ENCODE data around the gene BCDIN3D. TPM values are rescaled to one million over a fixed set of nuclear protein-coding genes. Genes with fewer than 3 reads are reported as not detected.

The BCDIN3D gene
- total and polyA plus RNA-seq, 10 of the 15 experiments (the other 5 are each of a cell fraction or from before 2014, with no cell fraction given), result 3.7 to 7.2 (median 6.4) TPM

GRCh38 chr12:49823350-49823749 is 19.6 kb downstream of the BCDIN3D start (continued):
- peak; percentile 72 for TF ChIP-seq PKNOX1 (IDR thresholded peaks at IDR 0.05)

- Histone ChIP-seq H3K4me1 (ENCODE audit: control insufficient read depth, insufficient read depth, low read length) (peaks cover 29% of the 10 kb centered on the region), H3K9me3 (replicated peaks; ENCODE audit: control insufficient read depth, insufficient read depth, low read length) (no peaks in the 10 kb centered on the region), H3K4me3 (peak overlapping the region; percentile 8; the same call in 1 of the 2 replicates), H3K27me3 (replicated peaks in 1 of 2; ENCODE audit: control insufficient read depth in 2 of 2, insufficient read depth in 2 of 2, low read length in 1 of 2) (no peaks in the 10 kb centered on the region), H3K79me2 (ENCODE audit: control insufficient read depth, insufficient read depth, low read length) (peaks cover 14% of the 10 kb centered on the region), H3K36me3 (ENCODE audit: control insufficient read depth in 2 of 2, insufficient read depth in 2 of 2, low read length in 1 of 2) (no peaks in the 10 kb centered on the region; a peak in 1 of 4 replicates), H3K4me2 (ENCODE audit: control insufficient read depth, insufficient read depth) (peak overlapping the region; percentile 26), H3K27ac (ENCODE audit: control insufficient read depth, insufficient read depth) (peak overlapping the region; percentile 69), H4K20me1 (ENCODE audit: control insufficient read depth, insufficient read depth) (0 out of 2 replicates have a peak, but pooled peaks cover under 1% of the 10 kb centered on the region), H2AFZ (ENCODE audit: control insufficient read depth, low read depth, low read length) (no peak overlapping the region; the same call in 1 of the 2 replicates), H3K9ac (ENCODE audit: control insufficient read depth, insufficient read depth, low read length) (no peak overlapping the region)
- no peak for ATAC-seq
- POLR2A ChIA-PET, result interaction anchor here (1.0 to 1.9 kb wide), 3 partner anchors 11 to 80 kb away, joined by 3 to 5 read pairs (median 5); partner anchors contain the start of gene TMBIM6
- WGBS (ENCODE audit: insufficient coverage, insufficient replicate concordance, low lambda C conversion rate, missing lambda C conversion rate), result 90% methylated on average over 10 of the region's 10 CpGs
- SMC1A ChIA-PET (ENCODE audit: uncharacterized antibody, unreplicated experiment), result interaction anchor here (0.7 to 1.2 kb wide), 3 partner anchors 15 to 130 kb away, joined by 3 read pairs; no protein-coding TSS in a partner anchor
- intact Hi-C loops (cut with micrococcal nuclease; ENCODE audit: unreplicated experiment) (no loop called here), in situ Hi-C loops (cut with MboI) (no loop called here)
- no TSS peak for BruUV-seq (replicated peaks)
- CTCF ChIA-PET, result interaction anchor here (1.2 to 2.0 kb wide), 4 partner anchors 9 to 80 kb away, joined by 4 to 6 read pairs (median 5); partner anchors contain the start of gene TMBIM6
- FAIRE-seq, result no peak
- RAD21 ChIA-PET (ENCODE audit: unreplicated experiment), result interaction anchor here (0.6 to 1.1 kb wide), 2 partner anchors 9 to 19 kb away, joined by 3 to 6 read pairs; no protein-coding TSS in a partner anchor
- DNase-seq (ENCODE audit: low read depth, low spot score), result no peak
- TF ChIP-seq SUPT20H (IDR thresholded peaks at IDR 0.05; ENCODE audit: borderline replicate concordance, control insufficient read depth, low read depth, low read length) (no peak), ATF3 (IDR thresholded peaks at IDR 0.05; ENCODE audit: borderline replicate concordance, extremely low read depth, low read depth, low read length) (no peak), CEBPB (IDR thresholded peaks at IDR 0.05; ENCODE audit: borderline replicate concordance in 1 of 2, low read depth in 2 of 2, low read length in 2 of 2) (no peak), ZBTB40 (IDR thresholded peaks at IDR 0.05; ENCODE audit: borderline replicate concordance) (no peak), POU2F2 (IDR thresholded peaks at IDR 0.05; ENCODE audit: borderline replicate concordance, low read depth, low read length) (no peak), PML (IDR thresholded peaks at IDR 0.05; ENCODE audit: low read length) (no peak), ELK1 (IDR thresholded peaks at IDR 0.05; ENCODE audit: low read depth, low read length) (no peak), CBFB (IDR thresholded peaks at IDR 0.05; ENCODE audit: low read depth) (no peak), MEF2B (IDR thresholded peaks at IDR 0.05; ENCODE audit: partially characterized antibody, poor library complexity, severe bottlenecking) (no peak), ZZZ3 (IDR thresholded peaks at IDR 0.05; ENCODE audit: control insufficient read depth, insufficient read length, low read depth) (no peak), SPI1 (IDR thresholded peaks at IDR 0.05; ENCODE audit: borderline replicate concordance, insufficient read depth, low read depth, low read length) (no peak), SIN3A (IDR thresholded peaks at IDR 0.05; ENCODE audit: low read depth, low read length) (no peak)
Measured at GRCh38 chr12:49821373-49822287, 21.3 kb downstream of the BCDIN3D start.
